Astrocyte (in vitro differentiated cells and primary cell): ENCODE data around the gene RUNDC1.

Experiments
- CTCF ChIP-seq: IDR thresholded peaks from 2 replicates; pipeline ENCODE4 v1.5.1; 2011; ENCODE audit warnings: low read depth, mild to moderate bottlenecking, inconsistent platforms, low read length, moderate library complexity; ENCODE audit not compliant: insufficient read depth
- EZH2 ChIP-seq: IDR thresholded peaks from 2 replicates; pipeline ENCODE4 v1.6.1; 2012; ENCODE audit warnings: mild to moderate bottlenecking, low read length, inconsistent platforms; ENCODE audit not compliant: insufficient read depth

DNA sequence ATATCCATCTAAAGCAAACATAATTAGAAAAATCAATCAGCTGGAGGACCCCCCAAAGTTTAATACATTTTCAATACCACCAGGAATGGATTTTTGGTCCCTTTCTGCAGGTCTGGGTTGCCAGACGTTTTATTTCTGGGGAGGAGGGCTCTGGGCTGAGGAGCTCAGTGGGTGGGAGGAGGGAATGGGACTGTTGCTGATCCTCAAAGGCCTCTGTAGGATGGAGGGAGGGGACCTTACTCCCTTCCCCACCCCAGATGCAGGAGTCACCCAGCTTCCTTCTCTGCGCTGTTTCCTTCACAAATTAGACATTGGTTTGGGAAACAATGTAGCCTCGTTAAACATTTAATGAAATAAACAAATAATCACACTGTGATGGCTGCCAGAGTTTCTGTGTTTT lies 51.3 kb downstream of the RUNDC1 start:
- TF ChIP-seq CTCF: no peak
- no peak for TF ChIP-seq EZH2
